LoVo (cell line): Measurements from ENCODE around the gene DPF3.

ENCODE experiments used
- DNase-seq: peaks from one replicate; pipeline ENCODE4 v3.0.0-alpha.2; 2016; ENCODE audit warnings: low spot score

DPF3 gene

DNA sequence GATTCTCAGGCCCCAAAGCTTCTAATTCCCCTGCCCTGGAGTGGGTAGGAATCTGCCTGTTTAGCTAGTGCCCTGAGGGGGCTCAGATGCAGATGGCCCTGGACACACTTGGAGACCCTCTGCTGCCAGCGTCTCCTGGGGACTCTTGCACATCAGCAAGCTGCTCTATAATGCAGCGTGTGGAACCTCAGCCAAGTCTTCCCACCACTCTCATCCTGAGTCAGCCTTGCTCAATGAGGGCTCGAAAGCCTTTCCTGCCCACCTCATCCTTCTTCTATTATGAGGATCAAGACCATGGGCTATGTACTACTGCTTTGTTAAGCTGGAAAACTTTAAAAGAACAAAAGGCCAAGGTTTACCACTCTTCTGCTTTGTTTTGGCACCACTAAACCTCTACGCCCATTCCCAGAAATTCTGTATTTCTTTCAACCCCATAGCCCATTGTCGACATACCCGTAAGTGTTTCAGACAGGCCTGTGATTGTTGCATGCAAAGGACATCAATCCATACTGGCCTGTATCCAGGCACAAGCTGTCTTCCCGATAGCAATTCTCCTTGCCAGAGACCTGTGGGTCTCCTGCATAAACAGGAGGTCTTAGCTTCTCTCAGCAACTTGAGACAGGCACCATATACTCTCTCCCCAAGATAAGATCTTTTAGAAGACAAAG lies 246.9 kb downstream of the DPF3 start:
- no peak for DNase-seq

DNA sequence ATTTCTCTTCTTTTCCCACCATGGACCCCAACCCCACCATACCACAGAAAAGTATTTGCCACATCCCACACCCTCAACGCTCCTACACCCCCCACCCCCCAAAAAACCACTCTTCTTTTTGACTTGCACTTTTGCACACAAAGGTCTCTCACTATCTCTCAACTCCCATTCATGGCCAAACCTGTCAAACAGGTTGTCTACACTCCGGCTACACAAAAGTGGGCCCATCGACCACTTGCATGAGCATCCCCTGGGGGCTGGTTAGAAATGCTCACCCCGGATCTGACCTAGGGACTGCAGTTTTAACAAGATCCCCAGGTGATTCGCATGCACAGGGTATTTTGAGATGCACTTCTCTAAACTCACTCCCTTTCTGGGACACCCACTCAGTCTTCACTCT lies 248.2 kb downstream of the DPF3 start:
- no peak for DNase-seq

DNA sequence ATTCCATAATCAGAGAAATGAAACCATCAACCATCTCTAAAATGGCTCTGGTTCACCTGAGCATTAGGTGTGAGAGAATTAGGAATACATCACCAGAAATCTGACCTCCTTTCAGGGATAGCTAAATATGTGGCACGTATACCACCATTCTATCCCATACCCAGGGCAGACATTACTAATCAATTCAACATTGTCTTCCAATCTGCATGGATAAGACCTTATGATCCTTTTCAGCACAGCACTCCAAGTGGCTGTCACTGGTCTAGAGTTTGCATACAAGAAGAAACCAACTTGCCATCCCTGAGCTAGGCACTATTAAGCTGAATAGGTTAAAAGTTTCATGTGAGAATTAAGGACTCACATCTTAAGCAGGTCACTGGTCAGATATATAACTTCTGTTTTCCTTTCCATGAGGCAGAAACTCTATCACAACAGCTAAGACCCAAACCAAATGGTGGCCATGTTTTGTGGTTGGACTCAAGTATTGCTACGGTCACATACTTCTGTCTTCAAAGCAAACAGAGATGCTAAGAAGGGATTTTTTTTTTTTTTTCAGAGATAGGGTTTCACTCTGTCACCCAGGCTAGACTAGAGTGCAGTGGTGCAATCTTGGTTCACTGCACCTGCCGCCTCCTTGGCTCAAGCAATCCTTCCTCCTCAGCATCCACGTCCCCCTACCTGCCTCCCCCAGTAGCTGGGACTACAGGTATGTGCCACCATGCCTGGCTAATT lies 249.0 kb downstream of the DPF3 start:
- DNase-seq = no peak

DNA sequence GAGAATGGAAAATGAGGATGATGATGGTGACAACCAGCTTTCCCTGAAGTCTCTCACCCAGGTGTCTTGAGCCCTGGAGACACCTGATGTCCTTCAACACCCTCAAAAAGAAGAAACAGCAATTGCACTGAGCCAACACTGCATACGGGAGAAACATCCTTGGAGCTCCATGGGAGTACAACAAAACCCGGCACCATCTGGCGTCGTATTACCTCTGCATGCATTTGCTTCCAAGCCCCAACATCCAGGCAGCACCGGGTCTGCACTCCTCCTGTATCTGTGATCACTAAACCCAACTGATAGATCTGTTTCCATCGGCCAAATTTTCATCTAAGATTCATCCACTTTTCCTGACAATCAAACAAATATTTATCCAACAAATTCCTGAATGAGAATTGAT lies 249.9 kb downstream of the DPF3 start:
- no peak for DNase-seq

DNA sequence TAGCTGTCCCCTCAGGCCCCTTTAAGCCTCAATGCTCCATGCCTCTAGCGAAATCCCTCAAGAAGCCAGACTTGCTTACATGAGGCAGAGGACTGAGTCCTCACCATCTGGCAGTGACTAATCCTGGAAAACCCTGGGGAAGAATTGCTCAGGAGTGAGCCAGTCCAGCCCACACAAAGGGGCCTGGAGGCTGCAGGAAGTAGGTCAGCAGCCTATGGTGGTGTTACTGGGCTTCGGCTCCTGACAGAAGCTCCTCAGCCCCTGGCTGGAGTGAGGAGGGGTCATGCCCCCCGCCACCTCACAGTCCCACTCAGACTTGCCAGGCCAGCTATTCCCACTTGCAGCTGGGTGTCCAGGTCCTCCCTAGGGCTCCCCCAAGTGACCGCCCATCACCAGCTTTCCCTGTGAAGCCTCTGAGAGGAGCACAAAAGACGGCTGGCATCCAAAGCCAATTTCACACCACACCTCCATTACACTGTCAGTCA lies 250.5 kb downstream of the DPF3 start:
- DNase-seq = no peak

DNA sequence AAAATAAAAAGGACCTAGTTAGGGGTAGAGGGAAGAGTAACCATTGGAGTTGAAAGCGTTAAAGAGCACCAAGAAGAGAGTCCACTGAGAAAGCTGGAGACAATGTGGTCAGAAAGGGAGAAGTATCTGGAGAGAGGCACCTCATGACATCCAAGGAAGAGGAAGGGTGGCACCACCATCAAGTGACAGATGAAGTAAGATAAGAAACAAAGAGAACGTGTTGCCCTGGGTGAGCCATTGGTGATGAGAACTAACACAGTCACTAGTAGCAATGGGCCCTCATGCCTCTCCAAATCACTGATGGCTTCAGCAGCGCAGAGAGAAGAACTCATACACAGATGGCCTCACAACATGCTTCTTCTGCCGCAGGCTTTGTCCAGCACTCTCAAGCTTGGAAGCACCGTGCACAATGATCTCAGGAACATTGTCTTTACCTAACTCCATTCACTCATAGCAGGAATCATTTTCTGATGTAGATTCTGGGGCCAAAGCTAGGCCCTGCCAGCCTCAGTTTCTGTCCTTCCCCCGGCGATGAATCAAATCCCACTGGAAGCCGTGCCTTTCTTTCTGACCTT lies 252.9 kb downstream of the DPF3 start:
- no peak for DNase-seq

DNA sequence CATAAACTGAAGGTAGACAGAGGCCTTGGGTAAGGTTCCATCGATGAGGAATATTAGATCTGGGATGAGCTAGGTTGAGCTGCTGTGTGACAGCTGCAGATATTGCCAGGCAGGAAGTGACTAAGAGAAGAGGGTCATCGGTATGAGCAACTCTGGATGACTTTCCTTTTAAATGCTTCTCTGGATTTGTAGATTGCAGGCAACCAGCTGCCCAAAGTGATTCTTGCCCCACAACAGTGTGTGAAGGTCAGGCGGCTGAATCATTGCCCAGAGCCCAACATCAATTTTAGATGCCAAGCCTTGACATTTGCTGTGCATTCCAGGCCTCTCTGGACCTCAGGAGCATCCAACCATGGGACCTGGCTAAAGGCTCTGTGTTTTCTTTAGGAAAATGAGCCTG lies 255.9 kb downstream of the DPF3 start:
- no peak for DNase-seq

DNA sequence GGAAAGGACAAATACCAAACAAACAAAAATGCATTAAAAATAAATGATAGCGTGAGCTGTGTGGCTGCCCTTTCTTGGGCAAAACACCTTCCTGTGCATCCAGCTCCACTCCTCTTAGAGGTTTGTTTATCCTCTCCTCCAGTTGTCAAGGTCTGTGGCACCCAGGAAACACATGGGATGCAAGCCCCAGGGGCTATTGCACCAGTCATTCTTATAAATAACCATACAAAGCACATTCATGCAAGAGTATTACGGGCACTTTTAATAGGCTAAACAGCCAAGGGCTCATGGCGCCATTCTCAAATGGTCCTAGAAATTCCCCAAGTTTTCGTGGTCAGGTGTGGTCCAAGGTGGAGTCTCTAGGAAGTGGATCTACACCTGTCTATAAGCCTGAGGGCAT lies 257.0 kb downstream of the DPF3 start:
- DNase-seq = no peak

DNA sequence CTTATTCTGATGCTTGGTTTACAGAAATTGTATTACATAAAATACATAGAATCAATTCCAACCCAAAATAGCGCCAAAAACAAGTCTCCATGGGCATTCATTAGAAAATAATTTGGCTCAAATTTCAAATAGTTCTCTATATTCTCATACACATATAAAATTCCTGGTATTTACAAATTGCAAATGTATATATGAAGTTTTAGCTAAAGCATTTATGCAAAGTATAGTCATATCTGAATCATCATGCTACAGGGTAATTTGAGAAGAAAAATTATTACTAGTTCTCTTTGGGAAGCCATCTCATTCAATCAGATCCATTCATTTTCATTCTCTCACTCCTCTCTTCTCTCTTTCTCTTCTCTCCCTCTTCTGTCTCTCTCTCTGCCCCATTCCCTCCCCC lies 257.8 kb downstream of the DPF3 start:
- no peak for DNase-seq

DNA sequence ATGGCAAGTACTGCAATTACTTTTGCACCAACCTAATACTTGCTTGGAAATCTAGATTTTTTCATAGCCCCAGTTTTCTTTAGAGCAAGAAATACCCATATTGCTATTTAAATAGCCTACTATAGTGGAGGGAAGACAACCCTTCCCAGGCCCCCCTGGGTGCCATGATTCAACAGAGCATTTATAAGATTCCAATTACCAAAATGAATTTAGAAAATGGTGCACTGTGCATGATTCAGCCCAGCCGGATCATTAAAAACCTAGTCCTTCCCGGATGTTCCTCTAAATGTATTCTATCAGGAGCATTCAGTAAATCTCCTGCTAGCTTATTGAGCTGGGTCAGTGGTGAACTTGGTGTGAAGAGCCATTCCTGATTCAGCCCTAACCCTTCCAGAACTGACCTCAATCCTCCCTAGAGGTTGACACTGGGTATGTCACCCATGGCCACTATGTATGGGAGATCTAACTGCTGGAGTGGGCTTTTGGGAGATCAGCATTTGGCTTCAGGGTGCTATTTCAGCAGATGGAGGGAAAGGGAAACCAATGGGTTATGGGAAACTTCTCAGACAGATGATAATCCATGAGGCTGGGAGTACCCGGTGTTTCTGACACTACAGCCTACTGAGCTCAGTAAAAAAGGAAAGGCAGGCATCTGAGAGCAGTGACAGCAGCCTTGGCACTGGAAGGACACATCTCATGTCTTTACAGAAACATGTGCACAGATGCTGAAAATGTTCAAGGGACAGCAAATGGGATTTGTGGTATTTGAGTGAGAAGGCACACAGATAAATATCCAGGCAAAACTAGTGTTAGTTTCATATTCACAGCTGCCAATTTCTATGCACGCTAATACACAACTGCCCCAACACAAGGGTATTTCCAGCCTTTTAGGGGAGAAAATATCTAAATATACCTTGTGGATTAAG lies 258.9 kb downstream of the DPF3 start:
- DNase-seq = no peak

DNA sequence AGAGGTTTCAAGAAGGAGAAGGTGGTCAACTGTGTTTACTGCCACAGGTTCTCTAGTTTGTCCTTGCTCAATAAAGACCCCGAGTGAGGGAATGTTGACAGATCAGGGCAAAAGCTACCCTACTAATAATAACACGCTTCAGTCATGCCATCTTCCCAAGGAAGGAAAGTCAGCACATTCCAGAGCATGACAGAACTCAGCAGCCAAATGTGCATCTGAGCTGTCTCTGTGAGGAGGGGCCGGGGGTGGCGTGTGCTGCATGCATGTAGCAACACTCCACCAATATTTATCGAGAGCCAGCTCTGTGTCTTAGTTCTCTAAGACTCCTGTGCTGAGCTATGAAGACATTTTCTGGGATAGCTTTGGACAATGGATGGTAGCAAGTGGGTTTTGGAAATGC lies 260.4 kb downstream of the DPF3 start:
- no peak for DNase-seq

DNA sequence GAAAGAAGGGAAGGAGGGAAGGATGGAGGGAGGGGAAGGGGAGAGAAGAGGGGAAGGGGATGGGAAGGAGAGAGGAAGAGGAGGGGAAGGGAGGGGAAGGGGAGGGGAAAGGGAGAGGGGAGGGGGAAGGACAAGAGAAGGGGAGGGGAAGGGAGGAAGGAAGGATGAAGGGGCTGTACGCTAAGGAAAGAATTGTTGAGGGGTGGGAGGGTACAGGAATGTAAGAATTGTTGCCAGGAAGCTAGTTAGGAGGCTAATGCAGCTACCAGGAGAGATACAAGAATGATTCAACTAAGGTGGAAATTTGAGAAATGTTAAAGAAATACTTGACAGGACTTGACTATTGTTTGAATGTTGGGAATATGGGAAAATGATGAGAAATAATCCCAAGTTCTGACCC lies 261.2 kb downstream of the DPF3 start:
- DNase-seq = no peak

DNA sequence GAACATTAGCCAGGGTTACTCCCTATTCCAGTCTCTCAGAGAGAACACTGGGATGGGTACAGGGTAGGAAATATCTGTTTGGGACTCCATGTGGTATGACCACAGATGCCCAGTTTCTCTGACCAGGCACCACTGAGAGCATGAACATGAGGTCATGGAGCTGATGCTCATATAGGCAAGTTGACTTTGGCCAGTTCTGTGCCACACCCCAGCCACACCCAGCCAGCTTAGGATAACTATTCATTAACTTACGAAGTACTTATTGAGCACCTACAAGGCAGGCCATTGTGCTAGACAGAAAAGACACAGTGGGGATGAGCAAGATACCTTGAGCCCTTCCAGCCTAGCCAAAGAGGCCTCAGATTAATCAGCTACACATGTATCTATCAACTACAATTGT lies 262.5 kb downstream of the DPF3 start:
- DNase-seq = no peak

DNA sequence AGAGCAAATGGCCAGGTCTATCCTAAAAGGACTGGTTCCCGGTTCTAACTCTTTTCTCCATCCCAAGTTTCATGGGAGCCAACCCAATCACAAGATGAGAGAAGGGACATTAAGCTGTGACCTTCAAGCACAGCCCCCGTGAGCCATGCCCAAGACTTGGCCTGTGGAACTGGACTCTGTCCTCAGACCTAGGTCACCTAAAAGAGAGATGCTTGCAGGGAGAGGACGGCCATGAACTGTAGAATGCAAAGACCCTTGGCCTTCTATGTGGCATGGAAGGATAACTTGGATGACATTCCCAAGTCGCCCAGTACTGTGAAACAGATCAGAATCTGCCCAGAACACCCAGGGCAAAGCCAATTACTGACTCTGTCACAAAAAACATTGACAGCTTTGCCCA lies 263.5 kb downstream of the DPF3 start:
- no peak for DNase-seq

DNA sequence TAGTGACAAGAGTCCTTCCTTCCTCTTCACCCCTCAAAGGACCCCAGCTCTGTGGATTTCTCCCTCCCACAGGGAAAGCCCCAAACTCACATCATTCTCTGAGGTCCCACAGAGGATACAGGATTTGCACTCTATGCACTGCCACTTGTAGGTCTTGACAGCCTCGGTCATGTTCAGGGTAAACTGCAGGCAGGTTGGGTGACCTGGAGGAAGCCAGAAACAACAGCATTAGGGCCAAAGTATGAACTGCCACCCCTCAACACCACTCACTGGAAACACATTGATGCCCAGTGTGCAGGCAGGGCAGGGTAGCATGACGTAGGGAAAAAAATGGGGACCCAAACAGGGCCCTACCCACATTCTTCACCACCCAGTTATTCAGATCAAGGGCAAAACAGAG lies 264.4 kb downstream of the DPF3 start:
- DNase-seq = no peak

DNA sequence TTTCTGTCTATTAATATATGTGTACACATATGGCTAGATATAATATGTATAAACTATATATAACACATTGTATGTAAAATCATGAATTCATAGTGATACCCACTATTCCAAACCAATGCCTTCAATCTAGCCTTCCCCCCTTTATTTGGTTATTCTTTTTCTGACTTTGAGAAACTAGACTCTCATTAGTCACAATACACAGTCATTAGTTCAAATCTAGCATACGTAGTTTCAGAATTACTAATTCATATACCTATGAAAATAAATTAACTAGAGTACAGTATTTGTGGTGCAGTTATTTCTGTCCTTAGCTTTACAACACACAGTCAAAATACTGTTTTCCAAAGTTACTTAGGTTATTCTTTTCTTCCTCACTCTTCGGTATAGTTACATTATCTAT lies 268.2 kb downstream of the DPF3 start:
- no peak for DNase-seq

DNA sequence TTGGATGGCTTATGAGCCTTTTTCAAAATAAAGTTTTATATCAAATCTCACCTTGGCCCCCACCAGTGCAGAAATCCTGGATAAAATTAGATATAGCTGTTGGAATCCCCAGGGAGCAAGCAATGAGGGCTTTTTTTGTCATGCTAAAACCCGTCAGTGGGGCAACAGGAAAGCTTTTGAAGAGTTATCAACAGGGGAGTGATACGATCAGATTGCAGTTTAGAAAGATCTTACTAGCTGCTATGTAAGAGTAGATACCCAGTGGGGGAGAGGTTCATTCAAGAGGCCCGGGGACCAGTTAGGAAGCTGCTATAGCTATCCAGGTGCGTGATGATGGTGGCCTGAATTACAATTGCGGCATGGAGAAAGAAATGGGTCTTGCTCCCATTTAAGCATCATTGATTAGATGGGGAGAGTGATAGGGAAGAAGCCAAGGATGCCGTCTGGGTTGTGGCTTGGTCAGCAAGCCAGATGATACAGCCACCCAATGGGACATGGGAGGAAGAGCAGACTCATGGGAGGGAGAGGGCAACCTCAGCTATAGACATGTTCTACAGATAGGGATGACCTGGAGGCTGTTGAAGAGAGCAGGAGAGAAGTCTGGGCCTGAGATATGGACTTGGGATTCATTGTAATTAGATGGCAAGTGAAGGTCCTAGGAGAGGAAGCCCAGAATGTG lies 272.4 kb downstream of the DPF3 start:
- no peak for DNase-seq

DNA sequence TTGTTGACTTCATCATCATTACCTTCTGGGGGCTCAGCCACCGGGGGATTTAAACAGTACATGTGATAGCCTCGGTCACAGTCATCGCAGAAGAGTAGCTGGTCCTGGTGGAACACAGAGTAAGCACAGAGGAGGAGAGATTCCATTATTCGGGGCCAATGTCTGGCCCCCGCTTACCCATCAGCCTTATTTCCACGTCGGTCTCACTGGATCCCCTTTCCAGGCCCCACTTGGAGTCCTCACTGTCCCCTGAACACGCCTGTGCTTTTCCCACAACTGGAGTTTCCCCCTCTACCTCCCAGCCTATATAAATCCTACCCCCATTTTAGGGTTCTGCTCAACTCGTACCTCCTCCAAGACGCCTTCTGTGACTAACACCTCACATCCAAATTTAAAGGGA lies 274.0 kb downstream of the DPF3 start:
- DNase-seq = no peak

DNA sequence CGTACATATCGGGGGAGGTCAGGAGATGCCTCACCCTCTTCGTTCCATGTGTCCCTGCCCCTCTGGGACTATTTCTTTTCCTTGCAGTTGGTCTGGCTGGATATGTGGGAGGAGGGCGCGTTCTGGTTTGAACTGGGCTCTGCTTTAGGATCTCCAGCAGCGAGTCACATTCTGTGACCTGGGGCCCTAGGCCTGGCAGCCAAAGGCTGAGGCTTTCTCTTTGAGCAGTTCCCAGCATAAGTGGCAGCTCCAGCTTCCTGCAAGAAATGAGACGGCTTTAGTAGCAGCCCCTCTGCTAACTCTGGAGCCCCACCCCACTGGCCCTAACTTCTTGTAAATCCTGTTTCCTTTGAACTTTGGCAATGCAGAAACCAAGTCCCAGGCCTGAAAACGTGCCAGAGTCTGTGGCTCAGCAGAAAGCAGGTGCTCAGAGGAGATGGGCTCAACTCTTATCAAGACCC lies 274.8 kb downstream of the DPF3 start:
- DNase-seq = no peak

DNA sequence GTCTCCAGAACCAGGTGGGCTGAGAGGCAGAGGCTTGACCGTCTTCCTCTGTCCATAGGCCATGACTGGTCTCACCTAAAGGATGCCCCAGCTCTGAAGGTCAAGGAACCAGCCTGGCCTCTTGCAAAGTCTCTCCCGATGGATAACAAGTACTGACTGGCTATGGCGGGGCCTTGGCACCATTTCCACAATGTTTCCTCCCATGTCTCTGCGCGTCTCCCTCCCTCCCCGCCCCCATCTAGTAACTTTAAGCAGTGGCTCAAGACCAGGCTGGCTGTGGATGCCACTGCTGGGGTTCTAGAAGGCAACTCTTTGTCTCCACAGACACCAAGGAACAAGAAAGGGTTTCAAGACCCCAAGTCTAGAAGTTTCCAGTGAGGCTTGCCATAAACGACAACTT lies 275.5 kb downstream of the DPF3 start:
- no peak for DNase-seq

DNA sequence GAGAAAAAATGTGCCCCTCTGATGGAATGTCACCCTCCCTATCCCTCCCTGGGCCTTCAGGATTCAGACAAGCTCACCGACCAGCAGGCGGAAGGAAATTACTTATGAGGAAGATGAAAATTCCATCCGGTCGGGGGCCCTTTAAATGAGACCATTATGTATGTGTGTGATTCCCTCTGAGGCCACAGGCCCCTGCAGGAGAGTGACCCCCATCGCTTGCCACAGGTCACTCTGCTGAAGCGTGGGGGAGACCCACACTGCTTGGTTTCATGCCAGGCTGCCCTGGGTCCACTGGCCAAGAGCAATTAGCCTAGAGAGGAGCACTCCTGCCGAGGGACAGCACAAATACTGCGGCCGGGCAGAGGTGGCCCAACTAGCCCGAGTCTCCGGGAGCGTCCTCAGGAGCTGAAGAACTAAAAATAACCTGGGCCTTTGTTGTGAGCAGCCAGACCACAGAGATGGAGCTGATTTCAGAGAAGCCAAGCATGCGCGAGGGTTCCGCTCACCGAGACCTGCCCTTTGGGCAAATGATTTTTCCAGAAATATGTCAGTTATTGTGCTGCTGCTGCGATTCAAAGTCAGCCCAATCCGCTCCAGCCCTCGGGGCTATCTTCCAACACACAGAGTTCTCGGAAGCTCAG lies 276.4 kb downstream of the DPF3 start:
- no peak for DNase-seq
